ENCODE measurements around the gene PHLPP1. TPM values are rescaled to one million over a fixed set of nuclear protein-coding genes. Genes with fewer than 3 reads are reported as not detected.

The PHLPP1 gene
- total and polyA plus RNA-seq, 2 of the 13 experiments (the other 11 are each of a cell fraction or from before 2014, with no cell fraction given): 9.8 to 18.5 TPM

DNA sequence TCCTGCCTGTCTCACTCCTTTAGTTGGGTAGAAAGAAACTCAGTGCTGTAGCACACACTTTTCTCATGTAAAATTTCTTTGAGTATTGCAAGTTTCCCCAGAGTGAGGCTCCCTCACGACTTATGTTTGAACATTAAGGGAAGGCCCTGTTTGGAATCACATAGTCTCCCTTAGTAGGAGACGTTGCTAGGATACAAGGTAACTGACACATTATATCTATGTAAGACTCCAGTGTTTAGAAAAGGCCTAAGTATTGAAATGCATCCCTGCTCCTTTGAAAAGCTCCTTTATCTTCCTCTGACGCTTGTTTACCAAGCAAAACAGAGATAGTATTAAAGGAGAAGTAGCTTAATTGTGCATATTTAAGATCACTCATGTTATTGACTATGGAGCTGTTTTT is 248.2 kb downstream of the PHLPP1 start (continued):
- no peak for TF ChIP-seq AHDC1 (CRISPR knock-in tag; IDR thresholded peaks at IDR 0.05; ENCODE audit: borderline replicate concordance)
- no peak for TF ChIP-seq ZBTB26 (CRISPR knock-in tag; IDR thresholded peaks at IDR 0.05; ENCODE audit: borderline replicate concordance)
- TF ChIP-seq FLYWCH1 (CRISPR knock-in tag; IDR thresholded peaks at IDR 0.05): no peak
- TF ChIP-seq SP1 (IDR thresholded peaks at IDR 0.05): no peak
- no peak for TF ChIP-seq SP1 (CRISPR knock-in tag; IDR thresholded peaks at IDR 0.05)

DNA sequence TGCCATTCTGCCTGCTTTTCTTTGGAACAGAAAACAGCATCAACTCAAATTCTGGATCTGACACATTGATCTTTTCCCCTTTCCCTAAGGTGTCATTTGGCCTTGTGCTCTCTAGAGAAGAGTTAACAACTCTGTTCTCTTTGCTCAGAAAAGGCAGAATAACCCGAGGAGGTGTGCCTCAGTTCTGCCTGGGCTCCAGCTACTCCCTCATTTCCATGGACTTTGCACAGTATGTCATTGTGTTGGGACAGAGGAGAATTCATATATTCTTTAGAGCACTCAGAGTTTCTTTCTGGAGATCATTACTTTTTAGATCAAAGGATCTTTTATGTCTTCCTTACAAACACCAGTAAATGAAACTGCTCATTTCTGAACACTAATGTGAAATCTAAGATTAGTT is 249.1 kb downstream of the PHLPP1 start:
- CTCF ChIA-PET (ENCODE audit: low intra/inter-chr PET ratio, low total read pairs): no interaction called here
- Histone ChIP-seq H3K9me3 (ENCODE audit: low read length) (no peaks in the 10 kb centered on the region), H3K27ac (ENCODE audit: extremely low read length, insufficient read depth, low read length) (no peak overlapping the region), H3K4me2 (ENCODE audit: low read depth, low read length) (no peak overlapping the region), H3K4me1 (ENCODE audit: insufficient read depth, low read length) (peaks cover 15% of the 10 kb centered on the region; the same call in 1 of the 2 replicates), H4K20me1 (ENCODE audit: insufficient read depth, low read length) (no peaks in the 10 kb centered on the region), H2AFZ (ENCODE audit: low read length) (no peak overlapping the region), H3K9ac (ENCODE audit: insufficient read depth, low read depth, low read length) (no peak overlapping the region), H3K27me3 (ENCODE audit: control insufficient read depth in 1 of 2, insufficient read depth in 2 of 2, low read length in 2 of 2) (no peaks in the 10 kb centered on the region), H3K36me3 (replicated peaks in 1 of 2; ENCODE audit: control insufficient read depth in 1 of 2, insufficient read depth in 2 of 2, low read length in 2 of 2) (peaks cover 9 to 43% of the 10 kb centered on the region in 2 experiments; a peak in 4 of 5 replicates), H3K79me2 (ENCODE audit: insufficient read depth, low read length) (no peaks in the 10 kb centered on the region), H3K4me3 (replicated peaks in 1 of 3; ENCODE audit: insufficient read depth in 1 of 3, low read depth in 2 of 3, low read length in 3 of 3) (no peak overlapping the region)
- POLR2A ChIA-PET: no interaction called here
- intact Hi-C loops (cut with micrococcal nuclease; ENCODE audit: unreplicated experiment): no loop called here
- no peak for TF ChIP-seq BRCA1 (CRISPR knock-in tag; IDR thresholded peaks at IDR 0.05)
- TF ChIP-seq, protein P1, sequence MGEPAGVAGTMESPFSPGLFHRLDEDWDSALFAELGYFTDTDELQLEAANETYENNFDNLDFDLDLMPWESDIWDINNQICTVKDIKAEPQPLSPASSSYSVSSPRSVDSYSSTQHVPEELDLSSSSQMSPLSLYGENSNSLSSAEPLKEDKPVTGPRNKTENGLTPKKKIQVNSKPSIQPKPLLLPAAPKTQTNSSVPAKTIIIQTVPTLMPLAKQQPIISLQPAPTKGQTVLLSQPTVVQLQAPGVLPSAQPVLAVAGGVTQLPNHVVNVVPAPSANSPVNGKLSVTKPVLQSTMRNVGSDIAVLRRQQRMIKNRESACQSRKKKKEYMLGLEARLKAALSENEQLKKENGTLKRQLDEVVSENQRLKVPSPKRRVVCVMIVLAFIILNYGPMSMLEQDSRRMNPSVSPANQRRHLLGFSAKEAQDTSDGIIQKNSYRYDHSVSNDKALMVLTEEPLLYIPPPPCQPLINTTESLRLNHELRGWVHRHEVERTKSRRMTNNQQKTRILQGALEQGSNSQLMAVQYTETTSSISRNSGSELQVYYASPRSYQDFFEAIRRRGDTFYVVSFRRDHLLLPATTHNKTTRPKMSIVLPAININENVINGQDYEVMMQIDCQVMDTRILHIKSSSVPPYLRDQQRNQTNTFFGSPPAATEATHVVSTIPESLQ (CRISPR knock-in tag; conservative IDR thresholded peaks at IDR 0.05): no peak
- no peak for TF ChIP-seq ZNF441 (CRISPR knock-in tag; IDR thresholded peaks at IDR 0.05; ENCODE audit: borderline replicate concordance)
- TF ChIP-seq ZNF543 (CRISPR knock-in tag; IDR thresholded peaks at IDR 0.05): no peak
- no peak for TF ChIP-seq ZNF230 (CRISPR knock-in tag; IDR thresholded peaks at IDR 0.05)
- no peak for TF ChIP-seq ZNF224 (CRISPR knock-in tag; IDR thresholded peaks at IDR 0.05)
- TF ChIP-seq TFDP1 (CRISPR knock-in tag; IDR thresholded peaks at IDR 0.05; ENCODE audit: borderline replicate concordance): no peak
- no peak for TF ChIP-seq MAFK (conservative IDR thresholded peaks at IDR 0.05 in 1 of 2, IDR thresholded peaks at IDR 0.05 in 1 of 2; ENCODE audit: low read length in 2 of 2)
- no peak for TF ChIP-seq FOXA3 (CRISPR knock-in tag; IDR thresholded peaks at IDR 0.05)
- FAIRE-seq (no peak), ATAC-seq (no peak), DNase-seq (ENCODE audit: low spot score) (no peak)
- in situ Hi-C loops (cut with HindIII; ENCODE audit: extremely low pct_ligation_motif_present, low pct_unique_long_range_greater_than_20kb): no loop called here
- 38% methylated on average over 1 of the region's 1 CpG for WGBS (ENCODE audit: low lambda C conversion rate)
- BruUV-seq (replicated peaks): no TSS peak
